Loucy (cell line): ENCODE data around the gene ACADVL.

Experiments
- EZH2phosphoT487 ChIP-seq: fragments of 200-600 bp; IDR thresholded peaks from 2 replicates; pipeline ENCODE4 v1.6.1; 2018; ENCODE audit warnings: antibody characterized with exemption, mild to moderate bottlenecking, moderate library complexity, borderline replicate concordance
- TF ChIP-seq, protein P1 (sequence below): fragments of 200-600 bp; sonication (generic); conservative IDR thresholded peaks from 2 replicates; pipeline ENCODE4 v1.5.1; 2014; ENCODE audit warnings: mild to moderate bottlenecking, antibody characterized with exemption, low read length

DNA sequence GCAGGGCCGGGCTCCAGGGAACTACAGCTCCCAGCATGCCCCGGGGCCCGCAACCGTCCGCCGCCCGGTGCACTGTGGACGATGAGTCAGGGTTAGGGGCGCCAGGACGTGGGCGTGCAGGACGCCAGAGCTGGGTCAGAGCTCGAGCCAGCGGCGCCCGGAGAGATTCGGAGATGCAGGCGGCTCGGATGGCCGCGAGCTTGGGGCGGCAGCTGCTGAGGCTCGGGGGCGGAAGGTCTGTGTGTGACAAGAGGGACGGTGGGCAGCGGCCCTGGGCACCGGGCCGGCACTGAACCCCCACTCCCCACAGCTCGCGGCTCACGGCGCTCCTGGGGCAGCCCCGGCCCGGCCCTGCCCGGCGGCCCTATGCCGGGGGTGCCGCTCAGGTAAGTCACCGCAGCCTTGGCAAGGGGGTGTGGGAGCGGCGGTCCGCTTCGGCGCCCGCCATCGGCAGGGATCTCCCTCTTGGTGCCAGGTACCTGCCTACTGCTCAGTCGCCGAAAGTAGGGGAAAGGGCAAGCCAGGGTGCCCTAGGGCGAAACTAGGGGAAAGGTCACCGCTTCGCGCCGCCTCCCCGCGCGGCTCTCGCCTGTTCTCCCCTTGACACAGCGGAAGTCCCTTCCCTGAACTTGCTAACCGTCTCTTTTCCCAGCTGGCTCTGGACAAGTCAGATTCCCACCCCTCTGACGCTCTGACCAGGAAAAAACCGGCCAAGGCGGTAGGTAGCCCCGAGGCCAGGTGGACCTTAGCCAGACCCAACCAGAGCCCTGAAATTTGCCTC is at the start of gene ACADVL, which contains the start of gene DLG4:
- TF ChIP-seq, protein P1, sequence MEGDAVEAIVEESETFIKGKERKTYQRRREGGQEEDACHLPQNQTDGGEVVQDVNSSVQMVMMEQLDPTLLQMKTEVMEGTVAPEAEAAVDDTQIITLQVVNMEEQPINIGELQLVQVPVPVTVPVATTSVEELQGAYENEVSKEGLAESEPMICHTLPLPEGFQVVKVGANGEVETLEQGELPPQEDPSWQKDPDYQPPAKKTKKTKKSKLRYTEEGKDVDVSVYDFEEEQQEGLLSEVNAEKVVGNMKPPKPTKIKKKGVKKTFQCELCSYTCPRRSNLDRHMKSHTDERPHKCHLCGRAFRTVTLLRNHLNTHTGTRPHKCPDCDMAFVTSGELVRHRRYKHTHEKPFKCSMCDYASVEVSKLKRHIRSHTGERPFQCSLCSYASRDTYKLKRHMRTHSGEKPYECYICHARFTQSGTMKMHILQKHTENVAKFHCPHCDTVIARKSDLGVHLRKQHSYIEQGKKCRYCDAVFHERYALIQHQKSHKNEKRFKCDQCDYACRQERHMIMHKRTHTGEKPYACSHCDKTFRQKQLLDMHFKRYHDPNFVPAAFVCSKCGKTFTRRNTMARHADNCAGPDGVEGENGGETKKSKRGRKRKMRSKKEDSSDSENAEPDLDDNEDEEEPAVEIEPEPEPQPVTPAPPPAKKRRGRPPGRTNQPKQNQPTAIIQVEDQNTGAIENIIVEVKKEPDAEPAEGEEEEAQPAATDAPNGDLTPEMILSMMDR, result no peak
- no peak for TF ChIP-seq EZH2phosphoT487
